Measurements from ENCODE around the gene NT5DC2. TPM values are rescaled to one million over a fixed set of nuclear protein-coding genes. Genes with fewer than 3 reads are reported as not detected.

NT5DC2 gene
- total and polyA plus RNA-seq, 10 of the 15 experiments (the other 5 are each of a cell fraction or from before 2014, with no cell fraction given), result 21.6 to 135 (median 66.8) TPM

DNA sequence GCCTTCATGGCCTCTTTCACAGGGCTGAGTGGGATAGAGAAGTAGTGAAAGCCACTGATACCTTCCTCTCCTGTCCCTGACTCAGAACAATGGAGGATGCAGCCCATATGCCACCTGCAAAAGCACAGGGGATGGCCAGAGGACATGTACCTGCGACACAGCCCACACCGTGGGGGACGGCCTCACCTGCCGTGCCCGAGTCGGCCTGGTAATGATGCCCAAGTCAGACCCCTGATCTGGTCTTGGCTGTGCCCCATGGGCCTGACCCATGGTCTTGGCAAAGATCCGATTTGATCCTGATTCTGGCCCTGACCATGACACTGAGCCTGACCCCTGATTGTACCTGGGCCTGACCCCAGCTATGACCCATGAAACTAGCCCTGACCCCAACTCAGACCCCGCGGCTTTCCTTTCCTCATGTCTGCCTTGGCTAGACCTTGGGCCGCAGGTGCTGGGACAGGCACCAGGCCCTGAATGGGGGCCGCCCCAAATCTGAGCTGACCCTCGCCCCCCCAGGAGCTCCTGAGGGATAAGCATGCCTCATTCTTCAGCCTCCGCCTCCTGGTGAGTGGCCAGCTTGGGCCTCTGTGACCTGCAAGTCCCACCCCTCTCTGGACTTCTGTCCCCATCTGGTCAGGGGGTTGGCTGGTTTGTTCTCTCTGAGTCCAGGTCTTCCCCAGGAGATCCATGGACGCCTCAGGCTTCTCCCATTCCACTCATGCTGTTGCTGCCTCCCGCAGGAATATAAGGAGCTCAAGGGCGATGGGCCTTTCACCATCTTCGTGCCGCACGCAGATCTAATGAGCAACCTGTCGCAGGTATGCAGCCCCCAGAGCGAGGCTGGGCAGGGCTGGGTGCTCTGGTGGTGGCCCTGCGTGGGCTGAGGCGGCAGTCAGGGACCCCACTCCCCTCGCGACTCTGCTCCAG, 15.6 kb downstream of the NT5DC2 start:
- in situ Hi-C loops (cut with MboI) (no loop called here), intact Hi-C loops (cut with micrococcal nuclease; ENCODE audit: unreplicated experiment) (no loop called here)
- TF ChIP-seq PAX8 (IDR thresholded peaks at IDR 0.05), result no peak
- H3K9ac ChIP-seq (ENCODE audit: control insufficient read depth, insufficient read depth, low read length), result no peak overlapping the region
- H3K27me3 ChIP-seq (replicated peaks in 1 of 2; ENCODE audit: control insufficient read depth in 2 of 2, insufficient read depth in 2 of 2, low read length in 1 of 2), result no peaks in the 10 kb centered on the region; a peak in 2 of 4 replicates
- no TSS peak for BruUV-seq (replicated peaks)
- ChIA-PET CTCF (interaction anchor here (0.6 to 0.8 kb wide), 2 partner anchors 27 to 66 kb away, joined by 3 to 5 read pairs; no protein-coding TSS in a partner anchor), POLR2A (interaction anchor here (0.5 kb wide), 1 partner anchor 173 kb away, joined by 3 read pairs; no protein-coding TSS in a partner anchor), SMC1A (ENCODE audit: uncharacterized antibody, unreplicated experiment) (no interaction called here), RAD21 (ENCODE audit: unreplicated experiment) (interaction anchor here (0.6 kb wide), 1 partner anchor 64 kb away, joined by 3 read pairs; no protein-coding TSS in a partner anchor)
- no peak for DNase-seq (ENCODE audit: low read depth, low spot score)
- no peaks in the 10 kb centered on the region for H3K4me1 ChIP-seq (ENCODE audit: control insufficient read depth, insufficient read depth, low read length)
- H3K27ac ChIP-seq (ENCODE audit: control insufficient read depth, insufficient read depth), result no peak overlapping the region
- H3K4me2 ChIP-seq (ENCODE audit: control insufficient read depth, insufficient read depth), result no peak overlapping the region
- no peak for ATAC-seq
- H3K4me3 ChIP-seq, result no peak overlapping the region
- no peaks in the 10 kb centered on the region for H3K9me3 ChIP-seq (replicated peaks; ENCODE audit: control insufficient read depth, insufficient read depth, low read length)
- H4K20me1 ChIP-seq (ENCODE audit: control insufficient read depth, insufficient read depth), result no peaks in the 10 kb centered on the region
- no peak for FAIRE-seq
- no peaks in the 10 kb centered on the region for H3K36me3 ChIP-seq (ENCODE audit: control insufficient read depth in 2 of 2, insufficient read depth in 2 of 2, low read length in 1 of 2)
- H2AFZ ChIP-seq (ENCODE audit: control insufficient read depth, low read depth, low read length), result no peak overlapping the region
- no peaks in the 10 kb centered on the region for H3K79me2 ChIP-seq (ENCODE audit: control insufficient read depth, insufficient read depth, low read length)
- 63% methylated on average over 25 of the region's 25 CpGs for WGBS (ENCODE audit: insufficient coverage, insufficient replicate concordance, low lambda C conversion rate, missing lambda C conversion rate)

DNA sequence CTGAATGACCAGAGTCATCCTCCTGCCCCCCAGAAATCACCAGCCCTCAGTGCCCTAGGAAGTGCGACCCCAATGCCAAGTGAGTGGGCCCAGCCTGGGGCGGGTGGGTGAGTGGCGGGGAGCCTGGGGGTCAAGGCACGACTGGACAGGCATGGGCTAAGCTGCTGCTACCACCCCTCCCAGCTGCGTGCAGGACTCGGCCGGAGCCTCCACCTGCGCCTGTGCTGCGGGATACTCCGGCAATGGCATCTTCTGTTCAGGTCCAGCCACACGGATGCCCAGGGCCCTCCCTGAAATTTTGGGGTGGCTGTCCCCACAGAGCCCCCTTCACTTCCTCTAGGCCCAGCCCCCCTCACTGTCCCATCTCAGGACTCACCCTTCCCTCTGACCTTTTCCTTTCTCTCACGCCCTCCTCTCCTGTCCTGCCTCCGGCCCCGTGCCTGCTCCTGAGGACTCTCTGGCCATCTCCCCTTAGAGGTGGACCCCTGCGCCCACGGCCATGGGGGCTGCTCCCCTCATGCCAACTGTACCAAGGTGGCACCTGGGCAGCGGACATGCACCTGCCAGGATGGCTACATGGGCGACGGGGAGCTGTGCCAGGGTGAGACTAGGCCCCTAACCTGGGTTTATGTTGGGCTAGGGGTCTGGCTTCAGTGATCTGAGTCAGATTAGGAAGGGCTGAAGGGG, 17.0 kb downstream of the NT5DC2 start:
- FAIRE-seq, result no peak
- POLR2A ChIA-PET, result no interaction called here
- BruUV-seq (replicated peaks), result no TSS peak

More for the DNA sequence above, 17.0 kb downstream of the NT5DC2 start:
- H3K79me2 ChIP-seq (ENCODE audit: control insufficient read depth, insufficient read depth, low read length), result no peaks in the 10 kb centered on the region
- 52% methylated on average over 15 of the region's 19 CpGs for WGBS (ENCODE audit: insufficient coverage, insufficient replicate concordance, low lambda C conversion rate, missing lambda C conversion rate)
- RAD21 ChIA-PET (ENCODE audit: unreplicated experiment), result no interaction called here
- no peak for DNase-seq (ENCODE audit: low read depth, low spot score)
- no peak overlapping the region for H3K27ac ChIP-seq (ENCODE audit: control insufficient read depth, insufficient read depth)
- no peaks in the 10 kb centered on the region for H3K9me3 ChIP-seq (replicated peaks; ENCODE audit: control insufficient read depth, insufficient read depth, low read length)
- H3K4me3 ChIP-seq, result no peak overlapping the region
- TF ChIP-seq CTCF (IDR thresholded peaks at IDR 0.05 in 2 of 3, conservative IDR thresholded peaks at IDR 0.05 in 1 of 3; ENCODE audit: control insufficient read depth in 2 of 3, extremely low read depth in 1 of 3, insufficient read depth in 1 of 3, low read depth in 3 of 3, low read length in 3 of 3), result no peak
- CTCF ChIA-PET, result no interaction called here
- intact Hi-C loops (cut with micrococcal nuclease; ENCODE audit: unreplicated experiment), result no loop called here
- H4K20me1 ChIP-seq (ENCODE audit: control insufficient read depth, insufficient read depth), result no peaks in the 10 kb centered on the region
- in situ Hi-C loops (cut with MboI), result no loop called here
- no peak overlapping the region for H3K4me2 ChIP-seq (ENCODE audit: control insufficient read depth, insufficient read depth)
- no peak for ATAC-seq
- H3K36me3 ChIP-seq (ENCODE audit: control insufficient read depth in 2 of 2, insufficient read depth in 2 of 2, low read length in 1 of 2), result no peaks in the 10 kb centered on the region
- H3K9ac ChIP-seq (ENCODE audit: control insufficient read depth, insufficient read depth, low read length), result no peak overlapping the region
- H2AFZ ChIP-seq (ENCODE audit: control insufficient read depth, low read depth, low read length), result no peak overlapping the region
- no peaks in the 10 kb centered on the region for H3K4me1 ChIP-seq (ENCODE audit: control insufficient read depth, insufficient read depth, low read length)
- no peaks in the 10 kb centered on the region; a peak in 2 of 4 replicates for H3K27me3 ChIP-seq (replicated peaks in 1 of 2; ENCODE audit: control insufficient read depth in 2 of 2, insufficient read depth in 2 of 2, low read length in 1 of 2)
- SMC1A ChIA-PET (ENCODE audit: uncharacterized antibody, unreplicated experiment), result no interaction called here
